ENCODE results near the gene ARPP21.
"Not testable (repeated sequence)": the region's sequence is repeated elsewhere in the genome, so short reads cannot be mapped to it uniquely, and the experiment has no call there.

ARPP21 gene

DNA sequence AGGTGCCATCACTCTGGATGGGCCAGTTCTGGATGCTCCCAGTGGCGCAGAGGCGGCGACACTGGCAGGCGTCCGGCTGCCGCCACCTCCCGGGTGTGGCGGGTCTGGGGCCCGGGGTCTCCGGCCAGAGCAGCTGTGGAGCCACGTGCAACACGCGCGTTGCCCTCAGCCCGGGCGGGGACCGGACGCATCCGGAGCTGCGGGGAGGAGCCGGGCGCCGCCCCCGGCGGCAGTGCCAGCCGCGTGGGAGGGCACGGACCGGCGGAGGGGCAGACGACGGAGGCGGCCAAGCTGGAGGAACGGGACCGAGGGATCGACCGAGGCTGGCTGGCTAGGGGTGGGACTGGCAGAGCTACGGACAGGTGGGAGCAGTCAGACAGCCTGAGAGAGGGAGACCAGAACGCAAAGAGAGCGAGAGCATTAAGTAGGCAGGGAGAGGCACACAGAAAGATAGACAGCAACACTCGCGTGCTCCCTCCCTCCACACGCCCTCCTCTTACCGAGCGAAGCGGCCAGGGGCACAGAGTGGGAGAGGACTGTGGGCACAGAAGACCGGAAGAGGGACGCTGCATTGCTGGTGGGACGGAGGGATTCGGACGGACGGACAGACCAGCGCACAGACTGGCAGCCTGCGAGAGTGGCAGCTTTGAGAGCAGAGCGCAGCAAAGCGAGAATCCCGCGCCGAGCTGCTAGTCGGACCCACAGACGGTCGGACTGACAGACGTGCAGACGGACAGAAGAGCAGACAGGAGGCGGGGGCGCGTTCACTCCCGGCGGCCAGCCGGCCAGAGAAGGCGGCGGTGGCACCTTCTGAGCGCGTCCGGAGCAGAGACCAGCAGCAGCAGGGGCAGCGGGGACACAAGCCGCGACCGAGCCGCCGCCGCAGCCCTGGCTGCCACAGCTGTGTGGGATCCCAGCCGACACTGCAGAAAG is at the start of gene ARPP21:
ARPP21 (plus strand) TSS at position 272 of the 933 bp plus-strand sequence. CDS start 42,227 bp downstream, outside the sequence.
- no peak for DNase-seq

DNA sequence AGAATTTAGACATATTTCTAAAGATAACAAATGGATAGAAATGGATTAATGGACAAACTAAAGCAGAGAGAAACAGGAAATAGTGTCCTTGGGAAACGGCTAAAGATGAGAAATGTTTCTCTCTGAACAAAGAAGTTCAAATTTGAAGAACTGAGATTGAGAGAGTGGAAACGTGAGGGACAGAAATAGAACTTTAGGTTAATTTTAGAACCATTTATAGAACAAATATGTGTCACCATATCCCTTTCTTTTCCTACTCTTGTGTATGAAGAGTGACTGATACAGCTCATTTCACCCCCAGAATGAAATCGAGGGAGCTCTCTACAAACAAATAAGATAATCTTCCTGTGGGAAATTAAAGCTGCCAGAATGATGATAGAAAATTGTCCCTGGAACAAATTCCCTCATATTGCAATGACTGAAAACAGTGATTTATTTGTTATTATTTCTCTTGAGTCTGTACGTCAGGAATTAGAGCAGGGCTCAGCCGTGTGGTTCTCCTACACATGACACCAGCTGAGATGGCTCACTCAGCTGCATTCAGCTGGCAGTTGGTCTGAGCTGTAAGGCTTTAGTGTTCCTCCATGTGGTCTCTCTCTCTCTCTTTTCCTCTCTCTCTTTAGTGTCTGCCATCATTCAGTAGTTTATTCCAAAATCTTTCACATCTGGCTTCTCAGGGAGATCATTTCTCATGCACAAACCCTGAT is 46.6 kb upstream of the ARPP21 start:
- no peak for DNase-seq

DNA sequence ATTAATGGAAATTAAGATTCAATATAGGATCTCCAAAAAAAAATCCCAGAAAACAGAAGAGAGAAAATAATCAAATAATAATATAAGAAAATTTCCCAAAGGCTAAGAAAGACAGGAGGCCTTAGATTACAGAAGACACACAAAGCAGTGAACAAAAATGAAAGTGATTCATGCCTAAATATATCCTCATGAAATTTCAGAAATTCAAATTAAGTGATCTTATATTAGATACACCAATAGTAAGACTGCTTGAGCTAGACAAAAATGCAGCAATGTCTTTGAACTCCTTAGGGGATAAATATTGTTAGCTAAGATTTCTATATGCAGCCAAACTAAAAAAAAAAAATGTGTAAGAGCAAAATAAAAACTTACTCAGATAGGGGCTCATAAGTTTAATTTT is 44.6 kb upstream of the ARPP21 start:
- no peak for DNase-seq

GRCh38 chr3:35596335-35596995 is 42.9 kb upstream of the ARPP21 start:
- no peak for DNase-seq

GRCh38 chr3:35597490-35597889 is 41.8 kb upstream of the ARPP21 start:
- no peak for DNase-seq

DNA sequence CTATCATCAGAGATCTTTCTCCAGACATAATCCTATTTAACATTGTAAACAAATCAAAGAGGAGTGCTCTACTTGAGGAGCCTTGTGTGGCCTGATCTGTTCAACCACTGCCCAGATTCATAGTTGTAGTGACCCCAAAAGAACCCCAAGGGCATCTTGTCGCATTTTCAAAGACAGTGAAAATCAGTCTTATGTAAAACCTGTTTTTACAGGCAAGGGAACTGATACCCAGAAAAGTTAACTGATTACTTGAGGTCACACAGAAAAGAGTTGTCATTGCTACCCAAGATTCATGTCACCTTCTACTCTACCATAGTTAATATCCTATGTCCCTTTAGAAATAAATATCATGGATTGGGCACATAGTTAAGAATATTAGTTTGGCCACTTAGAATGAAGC is 40.5 kb upstream of the ARPP21 start:
- no peak for DNase-seq

DNA sequence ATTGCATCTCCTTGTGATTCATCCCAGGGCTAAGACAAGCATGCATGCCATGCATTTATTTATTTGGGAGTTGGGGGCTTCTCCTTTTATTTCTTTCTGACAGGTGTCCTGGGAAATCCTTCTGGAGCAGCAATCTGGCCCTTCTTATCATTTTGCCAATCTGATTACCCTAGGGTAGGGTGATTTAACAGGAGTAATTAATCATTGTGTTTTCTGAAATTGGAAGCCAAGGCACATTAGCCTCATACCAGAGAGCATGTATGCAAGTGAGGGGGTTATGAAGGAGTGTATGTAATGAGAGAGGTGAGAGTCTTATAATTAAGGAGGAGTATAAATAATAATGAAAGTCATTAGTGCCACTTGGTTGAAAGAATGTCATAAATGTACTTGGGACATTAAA is 37.4 kb upstream of the ARPP21 start:
- DNase-seq, result no peak

- DNase-seq, result no peak
Measured at GRCh38 chr3:35602395-35602936, 36.9 kb upstream of the ARPP21 start.

GRCh38 chr3:35616346-35616745 is 23.0 kb upstream of the ARPP21 start:
- DNase-seq, result no peak

DNA sequence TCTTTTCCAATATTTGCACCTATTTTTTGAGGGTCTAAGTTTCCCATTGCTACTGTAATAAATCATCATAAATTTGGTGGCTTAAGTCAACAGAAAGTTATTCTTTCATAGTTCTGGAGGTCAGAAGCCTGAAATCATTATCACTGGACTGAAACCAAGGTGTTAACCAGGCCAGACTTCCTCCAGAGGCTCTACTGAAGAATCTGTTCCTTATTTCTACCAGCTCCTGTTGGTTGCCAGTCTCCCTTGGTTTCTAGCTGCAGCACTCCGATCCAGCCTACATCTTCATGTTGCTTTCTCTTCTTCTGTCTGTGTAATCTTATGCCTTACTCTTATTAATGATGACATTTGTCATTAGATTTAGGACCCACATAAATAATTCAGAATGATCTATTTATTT is 22.0 kb upstream of the ARPP21 start:
- DNase-seq, result no peak

DNA sequence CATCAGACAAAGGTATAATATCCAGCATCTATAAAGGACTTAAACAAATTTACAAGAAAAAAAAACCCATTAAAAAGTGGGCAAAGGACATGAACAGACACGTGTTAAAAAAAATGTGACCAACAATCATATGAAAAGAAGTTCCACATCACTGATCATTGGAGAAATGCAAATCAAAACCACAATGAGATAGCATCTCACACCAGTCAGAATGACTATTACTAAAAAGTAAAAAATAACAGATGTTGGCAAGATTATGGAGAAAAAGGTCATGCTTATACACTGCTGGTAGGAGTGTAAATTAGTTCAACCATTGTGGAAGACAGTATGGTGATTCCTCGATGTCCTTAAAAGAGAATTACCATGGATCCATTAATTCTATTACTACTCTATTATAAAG is 19.1 kb upstream of the ARPP21 start:
- not testable (repeated sequence) for DNase-seq

GRCh38 chr3:35624698-35625097 is 14.6 kb upstream of the ARPP21 start:
- DNase-seq, result no peak

GRCh38 chr3:35633332-35634124 is 5.8 kb upstream of the ARPP21 start:
- no peak for DNase-seq

DNA sequence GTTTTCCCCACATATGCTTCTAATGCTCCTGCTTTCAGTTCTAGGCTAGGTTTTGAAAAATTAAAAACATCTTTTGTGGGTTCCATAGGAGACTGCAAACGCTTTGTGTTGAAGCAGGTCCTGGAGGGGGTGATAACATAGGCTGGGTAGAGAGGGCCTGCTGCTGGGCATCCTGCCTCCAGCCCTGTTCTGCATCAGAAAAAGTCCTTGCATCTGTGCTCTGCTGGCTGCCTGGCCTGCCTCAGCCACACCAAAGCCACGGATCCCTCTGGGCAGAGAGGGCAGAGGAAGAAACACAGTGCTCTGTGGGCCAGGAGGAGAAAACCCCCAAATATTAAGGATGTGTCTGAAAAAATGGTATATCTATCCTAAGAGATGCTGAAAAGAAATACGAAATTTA is 3.9 kb upstream of the ARPP21 start:
- DNase-seq, result no peak

- no peak for DNase-seq
Measured at GRCh38 chr3:35635926-35636683, 3.2 kb upstream of the ARPP21 start.

- no peak for DNase-seq
Measured at GRCh38 chr3:35638251-35638979, 910 bp upstream of the ARPP21 start.

DNA sequence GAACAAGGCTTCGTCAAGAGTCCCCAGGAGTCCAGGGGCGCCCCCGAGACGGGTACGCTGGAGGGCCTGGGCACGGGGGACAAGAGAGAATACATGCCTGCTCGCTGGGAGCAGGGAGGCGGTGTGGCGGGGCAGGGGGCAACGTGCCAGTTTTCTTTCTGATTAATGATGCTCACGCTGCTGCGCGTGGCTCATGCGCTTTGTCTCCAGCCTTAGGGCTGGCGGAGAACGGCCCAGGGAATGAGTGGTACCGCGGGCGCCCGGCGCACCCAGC is 408 bp upstream of the ARPP21 start:
- DNase-seq, result no peak

DNA sequence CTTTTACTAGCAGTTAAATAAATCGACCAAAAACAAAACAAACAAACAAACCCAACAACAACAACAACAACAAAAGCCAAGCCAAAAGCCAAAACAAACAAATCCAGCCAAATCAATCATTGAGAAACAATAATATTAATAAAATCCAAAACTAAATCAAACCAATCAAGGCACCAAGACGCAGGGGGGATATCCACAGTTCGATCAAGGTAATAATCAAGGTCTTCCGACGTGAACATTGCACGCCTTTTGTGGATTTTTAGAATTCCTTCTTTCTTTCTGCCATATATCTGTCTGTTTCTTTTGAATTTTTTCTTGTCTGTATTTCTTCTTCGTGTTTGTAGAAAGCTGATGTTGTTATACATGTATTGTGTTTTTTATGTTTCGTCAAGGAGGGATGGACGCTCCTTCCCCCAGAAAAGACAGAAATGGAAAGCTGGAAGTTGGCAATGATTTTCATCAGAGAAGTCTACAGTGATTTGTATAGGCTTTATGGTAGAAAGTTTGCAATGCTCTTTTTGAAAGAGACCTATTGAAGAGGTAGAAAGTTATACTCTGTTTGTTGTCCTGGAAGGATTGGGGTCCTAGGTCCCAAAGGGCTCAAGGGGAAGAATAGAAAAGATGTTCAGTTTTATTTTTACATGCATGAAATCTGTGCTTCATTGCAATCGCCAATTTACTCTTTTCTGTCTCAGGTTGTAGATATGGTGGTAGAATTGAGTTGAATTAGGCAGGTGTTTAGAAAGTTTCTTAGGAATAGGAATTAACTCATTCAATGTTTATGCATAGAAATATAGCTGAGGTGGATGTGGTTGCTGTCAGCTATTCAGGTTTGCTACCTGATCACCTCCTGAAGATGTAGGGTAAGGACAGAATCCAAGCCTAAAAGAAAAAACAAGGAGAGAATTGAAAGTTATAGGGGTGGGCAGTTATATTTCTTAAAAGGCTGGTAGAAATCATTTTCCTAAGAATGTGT is 1.2 kb downstream of the ARPP21 start:
- no peak for DNase-seq

- no peak for DNase-seq
Measured at GRCh38 chr3:35641331-35641730, 2.0 kb downstream of the ARPP21 start.

DNA sequence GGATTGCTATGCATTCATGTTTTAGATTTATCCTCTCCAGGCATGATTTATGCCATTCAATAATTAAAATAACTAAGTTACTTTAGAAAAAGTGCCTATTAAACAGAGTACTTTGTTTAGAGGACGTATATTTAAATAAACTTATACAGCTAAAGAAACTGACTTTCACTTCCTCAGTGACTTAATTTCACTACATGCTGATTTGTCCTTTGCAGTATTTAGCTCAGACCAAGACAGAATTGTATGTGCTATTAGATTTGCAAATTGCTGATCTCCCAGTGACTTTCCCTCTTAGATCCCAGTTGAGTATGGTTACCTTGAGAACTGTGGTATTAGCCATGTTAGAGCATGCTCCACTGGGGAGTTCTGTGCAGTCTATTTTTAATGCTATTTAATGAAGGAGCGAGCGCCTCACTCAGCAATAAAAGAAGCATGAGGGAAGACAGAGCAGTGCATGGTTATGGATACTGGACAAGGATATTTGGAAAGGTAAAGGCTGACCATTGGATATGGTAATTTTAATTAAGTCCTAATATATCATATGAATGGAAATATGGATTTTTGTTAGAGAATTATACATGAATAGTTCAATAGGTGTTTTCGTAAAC is 2.7 kb downstream of the ARPP21 start:
- DNase-seq, result no peak

All from GDM1 (cell line).